Stimulated activated CD8-positive, alpha-beta memory T cell treated with anti-CD3 and anti-CD28 coated beads, Interleukin-15, amount 100 ng/mL, for 4 hours (primary cell): Measurements from ENCODE around the gene POP5.
A peak's percentile ranks its signal among the peaks of the same experiment; 100 is the strongest.

Source experiments
- DNase-seq, 2 donors: peaks; one replicate each; pipeline ENCODE4 v3.0.0-alpha.2; 2020; ENCODE audit warnings: low read depth in 2 of 2

Gene POP5

GRCh38 chr12:120588948-120589930, 8.0 kb upstream of the POP5 start:
- DNase-seq = no peak

- DNase-seq = no peak
These were observed 7.2 kb upstream of the POP5 start for GRCh38 chr12:120588371-120588770.

- no peak for DNase-seq
These were observed 5.7 kb upstream of the POP5 start for GRCh38 chr12:120586860-120587259.

GRCh38 chr12:120586206-120586605, 5.0 kb upstream of the POP5 start:
- DNase-seq = no peak

GRCh38 chr12:120584343-120585149, 3.3 kb upstream of the POP5 start:
- DNase-seq = peak; percentile 12 to 17

- peak; percentile 44 to 67 for DNase-seq
These were observed 2.4 kb upstream of the POP5 start for GRCh38 chr12:120583478-120584030.

GRCh38 chr12:120581998-120582397, 796 bp upstream of the POP5 start:
- DNase-seq = no peak

- no peak for DNase-seq
These were observed 2.0 kb downstream of the POP5 start for GRCh38 chr12:120579179-120579578.

GRCh38 chr12:120574106-120574505, 7.1 kb downstream of the POP5 start:
- DNase-seq = no peak

- no peak for DNase-seq
These were observed 7.6 kb downstream of the POP5 start for GRCh38 chr12:120573560-120573959.

- no peak for DNase-seq
These were observed 9.9 kb downstream of the POP5 start for GRCh38 chr12:120571299-120571698.

- DNase-seq = no peak
These were observed 17.7 kb downstream of the POP5 start for GRCh38 chr12:120563495-120563894.

- no peak for DNase-seq
These were observed 18.3 kb downstream of the POP5 start for GRCh38 chr12:120562906-120563305.

- no peak for DNase-seq
These were observed 23.6 kb downstream of the POP5 start for GRCh38 chr12:120557589-120557988.

- no peak for DNase-seq
These were observed 26.5 kb downstream of the POP5 start for GRCh38 chr12:120554678-120555077.

GRCh38 chr12:120546050-120546386, 35.2 kb downstream of the POP5 start:
- DNase-seq = no peak

GRCh38 chr12:120544691-120545090, 36.5 kb downstream of the POP5 start:
- no peak for DNase-seq

GRCh38 chr12:120542166-120542565, 39.0 kb downstream of the POP5 start:
- no peak for DNase-seq

GRCh38 chr12:120540445-120540844, 40.8 kb downstream of the POP5 start:
- DNase-seq = no peak

GRCh38 chr12:120539303-120539702, 41.9 kb downstream of the POP5 start:
- no peak for DNase-seq

GRCh38 chr12:120538281-120539156, 42.7 kb downstream of the POP5 start:
- no peak for DNase-seq

GRCh38 chr12:120537856-120538220, 43.4 kb downstream of the POP5 start:
- no peak for DNase-seq
